GM12878 (cell line): ENCODE measurements around the gene TRAPPC2B. TPM values are rescaled to one million over a fixed set of nuclear protein-coding genes. Genes with fewer than 3 reads are reported as not detected.

ENCODE experiments used
- ATAC-seq: fragments of 200-7000 bp; cut with Tn5 transposase; 3 replicates; pipeline ENCODE4 v1.9.1; 2020; ENCODE audit warnings: mild to moderate bottlenecking, moderate library complexity
- BruUV-seq: library from RNA; stranded (reverse); fragments of 400-500 nt; replicated peaks from 2 replicates; lab custom pipeline; 2021; lab: Mats Ljungman, UMichigan
- CTCF ChIA-PET: fragments of 300-600 bp; sonication (Branson Sonifier 250); formaldehyde crosslinking; extraction: SDS; loops from one replicate; lab custom pipeline; 2021; ENCODE audit warnings: inconsistent platforms; lab: Yijun Ruan, JAX
- POLR2A ChIA-PET: fragments of 350-600 bp; formaldehyde crosslinking; extraction: SDS; loops from one replicate; lab custom pipeline; 2021; ENCODE audit warnings: inconsistent platforms; lab: Charles Lee
- RAD21 ChIA-PET: fragments of 300-600 bp; sonication (Branson Sonifier 250); formaldehyde crosslinking; loops from one replicate; lab custom pipeline; 2023; ENCODE audit warnings: antibody characterized with exemption; ENCODE audit not compliant: unreplicated experiment; lab: Charles Lee
- SMC1A ChIA-PET: fragments of 300-600 bp; sonication (Branson Sonifier 250); formaldehyde crosslinking; loops from one replicate; lab custom pipeline; 2023; ENCODE audit not compliant: unreplicated experiment, uncharacterized antibody; lab: Charles Lee
- DNase-seq: peaks from one replicate; pipeline ENCODE4 v3.0.0-alpha.2; 2011; ENCODE audit warnings: low read depth, low spot score
- FAIRE-seq: peaks from 3 replicates; lab custom pipeline; 2011; peaks lifted over from hg19 to GRCh38; lab: Jason Lieb, UNC
- H2AFZ ChIP-seq: 2 replicates; pipeline ENCODE4 v1.6.0; 2011; ENCODE audit warnings: low read depth, low read length, control low read depth; ENCODE audit not compliant: control insufficient read depth
- H3K27ac ChIP-seq: 2 replicates; pipeline ENCODE4 v1.5.1; 2011; ENCODE audit warnings: control low read depth; ENCODE audit not compliant: control insufficient read depth, insufficient read depth
- H3K27me3 ChIP-seq, 2 experiments: replicated peaks in 1 of 2; 2 replicates each; pipeline versions ENCODE4 v1.6.0 to v1.6.1; 2011; ENCODE audit warnings: low read length in 1 of 2; ENCODE audit not compliant: control insufficient read depth in 2 of 2, insufficient read depth in 2 of 2
- H3K36me3 ChIP-seq, 2 experiments: 2 replicates each; pipeline ENCODE4 v1.5.1; 2011; ENCODE audit warnings: low read length in 1 of 2; ENCODE audit not compliant: control insufficient read depth in 2 of 2, insufficient read depth in 2 of 2
- H3K4me1 ChIP-seq: 2 replicates; pipeline ENCODE4 v1.6.1; 2011; ENCODE audit warnings: mild to moderate bottlenecking, low read length, moderate library complexity, mixed read lengths; ENCODE audit not compliant: control insufficient read depth, insufficient read depth
- H3K4me2 ChIP-seq: 2 replicates; pipeline ENCODE4 v1.6.0; 2011; ENCODE audit warnings: control low read depth; ENCODE audit not compliant: control insufficient read depth, insufficient read depth
- H3K4me3 ChIP-seq: fragments of 200-600 bp; sonication (generic); 2 replicates; pipeline ENCODE4 v1.5.1; 2016
- H3K79me2 ChIP-seq: 2 replicates; pipeline ENCODE4 v1.6.0; 2011; ENCODE audit warnings: low read length; ENCODE audit not compliant: control insufficient read depth, insufficient read depth
- H3K9ac ChIP-seq: 2 replicates; pipeline ENCODE4 v1.8.0; 2011; ENCODE audit warnings: low read length, control low read depth, mixed read lengths; ENCODE audit not compliant: control insufficient read depth, insufficient read depth
- H3K9me3 ChIP-seq: replicated peaks from 3 replicates; pipeline ENCODE4 v1.5.1; 2011; ENCODE audit warnings: mild to moderate bottlenecking, low read length; ENCODE audit not compliant: control insufficient read depth, insufficient read depth
- H4K20me1 ChIP-seq: 2 replicates; pipeline ENCODE4 v1.6.0; 2011; ENCODE audit not compliant: control insufficient read depth, insufficient read depth
- ATF7 ChIP-seq: fragments of 450-650 bp; IDR thresholded peaks from 2 replicates; pipeline ENCODE4 v1.6.1; 2016; ENCODE audit warnings: low read depth, mild to moderate bottlenecking
- KLF5 ChIP-seq: fragments of 450-650 bp; IDR thresholded peaks from 2 replicates; pipeline ENCODE4 v1.6.1; 2014; ENCODE audit warnings: mild to moderate bottlenecking; ENCODE audit not compliant: partially characterized antibody
- POLR2AphosphoS2 ChIP-seq: IDR thresholded peaks from 2 replicates; pipeline ENCODE4 v1.6.1; 2011; ENCODE audit warnings: low read depth, mild to moderate bottlenecking, low read length, improper control_type of control experiment, moderate library complexity
- SIX5 ChIP-seq: IDR thresholded peaks from 2 replicates; pipeline ENCODE4 v1.6.1; 2011; ENCODE audit warnings: mild to moderate bottlenecking, low read depth, low read length, moderate library complexity; ENCODE audit not compliant: severe bottlenecking
- WGBS: methylation state at CpG from one replicate; pipeline ENCODE4 v1.1.6; 2016; ENCODE audit warnings: low lambda C conversion rate; ENCODE audit not compliant: insufficient replicate concordance, insufficient coverage; ENCODE audit errors: missing lambda C conversion rate; 5-methylcytosine and 5-hydroxymethylcytosine counted together
- in situ Hi-C: fragments of 300-500 bp; cut with MboI; formaldehyde crosslinking; loops from 9 replicates; pipeline ENCODE4 v1.14.3; 2018; ENCODE audit warnings: mixed read lengths
- intact Hi-C: fragments of 100-400 bp; cut with micrococcal nuclease; formaldehyde crosslinking; loops from one replicate; pipeline ENCODE4 v1.14.2; 2022; ENCODE audit not compliant: unreplicated experiment
- polyA plus RNA-seq, 11 experiments: library from polyadenylated mRNA; depleted of rRNA in 4 of 11; unstranded in 6 of 11; stranded (reverse) in 5 of 11; fragments of >200 nt; fragmentation: Nextera tagmentation in 4 of 11; fragmentation: Illumina TruSeq in 1 of 11; extraction: Ambion mirVana in 4 of 11; extraction: Trizol in 1 of 11; gene quantifications; 1 replicate in 1 of 11; 2 replicates in 10 of 11; pipeline versions ENCODE4 v1.2.1 to v1.2.3, GENCODE V29; 2011 to 2016; ENCODE audit warnings: inconsistent platforms in 2 of 11, missing spikeins in 2 of 11, low read depth in 1 of 11
- total RNA-seq, 4 experiments: library from RNA; depleted of rRNA in 3 of 4; stranded (reverse); fragments of >200 nt in 3 of 4; fragmentation: Illumina TruSeq in 1 of 4; extraction: Trizol in 1 of 4; gene quantifications; 2 replicates each; pipeline versions ENCODE4 v1.2.1 to v1.2.3, GENCODE V29; 2013 to 2021
- TF ChIP-seq, protein P1 (sequence below): fragments of 450-650 bp; formaldehyde crosslinking; IDR thresholded peaks from 2 replicates; pipeline ENCODE4 v1.4.0; 2020; ENCODE audit warnings: mild to moderate bottlenecking, moderate library complexity
- TF ChIP-seq, protein P2 (sequence below): fragments of 450-650 bp; IDR thresholded peaks from 2 replicates; pipeline ENCODE4 v1.6.1; 2016; ENCODE audit warnings: mild to moderate bottlenecking
- TF ChIP-seq, protein P3 (sequence below): IDR thresholded peaks from 2 replicates; pipeline ENCODE4 v1.6.1; 2012; ENCODE audit warnings: low read length, inconsistent platforms
- TF ChIP-seq, protein P4 (sequence below): fragments of 450-650 bp; IDR thresholded peaks from 2 replicates; pipeline ENCODE4 v1.6.1; 2016; ENCODE audit warnings: mild to moderate bottlenecking, moderate library complexity, borderline replicate concordance

TRAPPC2B gene
- total and polyA plus RNA-seq, 10 of the 15 experiments (the other 5 are each of a cell fraction or from before 2014, with no cell fraction given) = 10.6 to 86.4 (median 25.6) TPM

DNA sequence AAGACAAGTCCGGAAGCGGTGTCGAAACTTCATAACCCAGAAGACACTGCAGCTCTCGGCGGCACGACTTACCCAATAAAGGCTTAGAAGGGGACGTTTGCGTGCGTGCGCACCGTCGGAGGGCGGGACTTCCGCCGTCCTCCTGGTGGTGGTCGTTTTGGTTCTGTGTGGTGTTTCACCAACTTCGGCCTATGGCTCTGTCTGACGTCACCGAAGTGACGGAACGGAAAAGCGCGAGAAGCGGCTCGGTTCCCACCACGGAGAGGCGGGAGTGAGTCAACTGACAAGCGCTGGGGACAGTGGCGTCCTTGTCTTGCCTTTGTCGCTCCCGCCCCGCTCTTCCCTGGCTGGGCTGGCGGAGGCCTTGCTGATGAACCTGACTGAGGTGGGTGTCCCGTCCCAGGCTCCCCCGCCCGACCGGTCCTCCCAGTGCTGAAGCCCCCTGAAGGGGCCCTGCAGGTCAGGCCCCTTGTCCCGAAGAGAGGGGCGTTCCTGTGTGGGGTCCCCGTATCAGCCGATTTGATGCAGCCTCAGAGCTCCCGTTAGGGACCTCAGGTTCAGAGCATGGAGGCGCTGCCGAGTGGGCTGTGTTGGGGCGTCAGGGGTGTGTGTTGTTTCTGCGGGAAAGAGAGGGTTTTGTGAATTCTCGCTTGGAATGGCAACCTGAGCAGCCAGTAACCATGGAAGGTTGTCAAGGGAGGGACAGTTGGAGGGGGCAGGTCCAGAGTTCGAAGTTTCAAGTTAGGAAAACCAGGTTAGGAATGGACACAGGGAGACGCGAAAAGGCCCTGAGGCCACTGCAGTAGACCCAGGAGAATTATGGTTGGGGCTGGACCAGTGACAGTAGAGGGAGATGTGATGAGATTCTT is 26.6 kb downstream of the TRAPPC2B start, which contains the start of gene ZNF548:
ZNF548 (plus strand) TSS at position 125 of the 869 bp plus-strand sequence; CDS start at position 371, 246 bp downstream.
- WGBS = 2% methylated on average over 50 of the region's 50 CpGs
- H3K36me3 ChIP-seq = peaks cover 2 to 10% of the 10 kb centered on the region in 2 experiments; a peak in 2 of 4 replicates
- peak within 1 kb of the TSS; percentile 81 for H3K4me2 ChIP-seq
- BruUV-seq = TSS peak; percentile 72
- H4K20me1 ChIP-seq = no peaks in the 10 kb centered on the region
- no peaks in the 10 kb centered on the region for H3K27me3 ChIP-seq
- in situ Hi-C loops (no loop called here), intact Hi-C loops (loop anchor here (1.0 kb wide), 1 partner anchor 27 kb away; the partner anchor contains the start of genes TRAPPC2B and ZNF547)
- peak within 1 kb of the TSS; percentile 84 for H3K9ac ChIP-seq
- FAIRE-seq (peak; percentile 100), DNase-seq (peak; percentile 93), ATAC-seq (peak; percentile 99)
- H3K9me3 ChIP-seq = peaks cover 6% of the 10 kb centered on the region; the same call in 2 of the 3 replicates
- H3K27ac ChIP-seq = peak within 1 kb of the TSS; percentile 74
- H3K79me2 ChIP-seq = peaks cover 37% of the 10 kb centered on the region
- ChIA-PET CTCF (interaction anchor here (0.8 to 2.0 kb wide), 8 partner anchors 12 to 317 kb away, joined by 3 to 7 read pairs (median 4); partner anchors contain the start of genes TRAPPC2B and ZNF547), RAD21 (interaction anchor here (0.6 to 1.2 kb wide), 5 partner anchors 10 to 63 kb away, joined by 3 to 5 read pairs (median 3); partner anchors contain the start of genes ZNF304 and ZNF749), POLR2A (interaction anchor here (0.5 to 1.5 kb wide), 4 partner anchors 23 to 44 kb away, joined by 3 to 6 read pairs (median 4); partner anchors contain the start of genes TRAPPC2B, ZNF304 and ZNF547), SMC1A (interaction anchor here (0.6 to 1.4 kb wide), 7 partner anchors 9 to 223 kb away, joined by 3 to 7 read pairs (median 5); partner anchors contain the start of genes DUXA and ZNF304)
- peaks cover 7% of the 10 kb centered on the region; the same call in 1 of the 2 replicates for H3K4me1 ChIP-seq
- H2AFZ ChIP-seq = peak within 1 kb of the TSS; percentile 97
- peak within 1 kb of the TSS; percentile 68 for H3K4me3 ChIP-seq
- no peak for TF ChIP-seq POLR2AphosphoS2
- TF ChIP-seq KLF5 = peak; percentile 58
- TF ChIP-seq, protein P1, sequence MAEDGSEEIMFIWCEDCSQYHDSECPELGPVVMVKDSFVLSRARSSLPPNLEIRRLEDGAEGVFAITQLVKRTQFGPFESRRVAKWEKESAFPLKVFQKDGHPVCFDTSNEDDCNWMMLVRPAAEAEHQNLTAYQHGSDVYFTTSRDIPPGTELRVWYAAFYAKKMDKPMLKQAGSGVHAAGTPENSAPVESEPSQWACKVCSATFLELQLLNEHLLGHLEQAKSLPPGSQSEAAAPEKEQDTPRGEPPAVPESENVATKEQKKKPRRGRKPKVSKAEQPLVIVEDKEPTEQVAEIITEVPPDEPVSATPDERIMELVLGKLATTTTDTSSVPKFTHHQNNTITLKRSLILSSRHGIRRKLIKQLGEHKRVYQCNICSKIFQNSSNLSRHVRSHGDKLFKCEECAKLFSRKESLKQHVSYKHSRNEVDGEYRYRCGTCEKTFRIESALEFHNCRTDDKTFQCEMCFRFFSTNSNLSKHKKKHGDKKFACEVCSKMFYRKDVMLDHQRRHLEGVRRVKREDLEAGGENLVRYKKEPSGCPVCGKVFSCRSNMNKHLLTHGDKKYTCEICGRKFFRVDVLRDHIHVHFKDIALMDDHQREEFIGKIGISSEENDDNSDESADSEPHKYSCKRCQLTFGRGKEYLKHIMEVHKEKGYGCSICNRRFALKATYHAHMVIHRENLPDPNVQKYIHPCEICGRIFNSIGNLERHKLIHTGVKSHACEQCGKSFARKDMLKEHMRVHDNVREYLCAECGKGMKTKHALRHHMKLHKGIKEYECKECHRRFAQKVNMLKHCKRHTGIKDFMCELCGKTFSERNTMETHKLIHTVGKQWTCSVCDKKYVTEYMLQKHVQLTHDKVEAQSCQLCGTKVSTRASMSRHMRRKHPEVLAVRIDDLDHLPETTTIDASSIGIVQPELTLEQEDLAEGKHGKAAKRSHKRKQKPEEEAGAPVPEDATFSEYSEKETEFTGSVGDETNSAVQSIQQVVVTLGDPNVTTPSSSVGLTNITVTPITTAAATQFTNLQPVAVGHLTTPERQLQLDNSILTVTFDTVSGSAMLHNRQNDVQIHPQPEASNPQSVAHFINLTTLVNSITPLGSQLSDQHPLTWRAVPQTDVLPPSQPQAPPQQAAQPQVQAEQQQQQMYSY = no peak
- peak; percentile 97 for TF ChIP-seq ATF7
- TF ChIP-seq, protein P2, sequence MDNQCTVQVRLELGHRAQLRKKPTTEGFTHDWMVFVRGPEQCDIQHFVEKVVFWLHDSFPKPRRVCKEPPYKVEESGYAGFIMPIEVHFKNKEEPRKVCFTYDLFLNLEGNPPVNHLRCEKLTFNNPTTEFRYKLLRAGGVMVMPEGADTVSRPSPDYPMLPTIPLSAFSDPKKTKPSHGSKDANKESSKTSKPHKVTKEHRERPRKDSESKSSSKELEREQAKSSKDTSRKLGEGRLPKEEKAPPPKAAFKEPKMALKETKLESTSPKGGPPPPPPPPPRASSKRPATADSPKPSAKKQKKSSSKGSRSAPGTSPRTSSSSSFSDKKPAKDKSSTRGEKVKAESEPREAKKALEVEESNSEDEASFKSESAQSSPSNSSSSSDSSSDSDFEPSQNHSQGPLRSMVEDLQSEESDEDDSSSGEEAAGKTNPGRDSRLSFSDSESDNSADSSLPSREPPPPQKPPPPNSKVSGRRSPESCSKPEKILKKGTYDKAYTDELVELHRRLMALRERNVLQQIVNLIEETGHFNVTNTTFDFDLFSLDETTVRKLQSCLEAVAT = no peak
- TF ChIP-seq, protein P3, sequence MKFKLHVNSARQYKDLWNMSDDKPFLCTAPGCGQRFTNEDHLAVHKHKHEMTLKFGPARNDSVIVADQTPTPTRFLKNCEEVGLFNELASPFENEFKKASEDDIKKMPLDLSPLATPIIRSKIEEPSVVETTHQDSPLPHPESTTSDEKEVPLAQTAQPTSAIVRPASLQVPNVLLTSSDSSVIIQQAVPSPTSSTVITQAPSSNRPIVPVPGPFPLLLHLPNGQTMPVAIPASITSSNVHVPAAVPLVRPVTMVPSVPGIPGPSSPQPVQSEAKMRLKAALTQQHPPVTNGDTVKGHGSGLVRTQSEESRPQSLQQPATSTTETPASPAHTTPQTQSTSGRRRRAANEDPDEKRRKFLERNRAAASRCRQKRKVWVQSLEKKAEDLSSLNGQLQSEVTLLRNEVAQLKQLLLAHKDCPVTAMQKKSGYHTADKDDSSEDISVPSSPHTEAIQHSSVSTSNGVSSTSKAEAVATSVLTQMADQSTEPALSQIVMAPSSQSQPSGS = peak; percentile 74; the same call in 1 of the 2 replicates
- TF ChIP-seq SIX5 = peak; percentile 87
- TF ChIP-seq, protein P4, sequence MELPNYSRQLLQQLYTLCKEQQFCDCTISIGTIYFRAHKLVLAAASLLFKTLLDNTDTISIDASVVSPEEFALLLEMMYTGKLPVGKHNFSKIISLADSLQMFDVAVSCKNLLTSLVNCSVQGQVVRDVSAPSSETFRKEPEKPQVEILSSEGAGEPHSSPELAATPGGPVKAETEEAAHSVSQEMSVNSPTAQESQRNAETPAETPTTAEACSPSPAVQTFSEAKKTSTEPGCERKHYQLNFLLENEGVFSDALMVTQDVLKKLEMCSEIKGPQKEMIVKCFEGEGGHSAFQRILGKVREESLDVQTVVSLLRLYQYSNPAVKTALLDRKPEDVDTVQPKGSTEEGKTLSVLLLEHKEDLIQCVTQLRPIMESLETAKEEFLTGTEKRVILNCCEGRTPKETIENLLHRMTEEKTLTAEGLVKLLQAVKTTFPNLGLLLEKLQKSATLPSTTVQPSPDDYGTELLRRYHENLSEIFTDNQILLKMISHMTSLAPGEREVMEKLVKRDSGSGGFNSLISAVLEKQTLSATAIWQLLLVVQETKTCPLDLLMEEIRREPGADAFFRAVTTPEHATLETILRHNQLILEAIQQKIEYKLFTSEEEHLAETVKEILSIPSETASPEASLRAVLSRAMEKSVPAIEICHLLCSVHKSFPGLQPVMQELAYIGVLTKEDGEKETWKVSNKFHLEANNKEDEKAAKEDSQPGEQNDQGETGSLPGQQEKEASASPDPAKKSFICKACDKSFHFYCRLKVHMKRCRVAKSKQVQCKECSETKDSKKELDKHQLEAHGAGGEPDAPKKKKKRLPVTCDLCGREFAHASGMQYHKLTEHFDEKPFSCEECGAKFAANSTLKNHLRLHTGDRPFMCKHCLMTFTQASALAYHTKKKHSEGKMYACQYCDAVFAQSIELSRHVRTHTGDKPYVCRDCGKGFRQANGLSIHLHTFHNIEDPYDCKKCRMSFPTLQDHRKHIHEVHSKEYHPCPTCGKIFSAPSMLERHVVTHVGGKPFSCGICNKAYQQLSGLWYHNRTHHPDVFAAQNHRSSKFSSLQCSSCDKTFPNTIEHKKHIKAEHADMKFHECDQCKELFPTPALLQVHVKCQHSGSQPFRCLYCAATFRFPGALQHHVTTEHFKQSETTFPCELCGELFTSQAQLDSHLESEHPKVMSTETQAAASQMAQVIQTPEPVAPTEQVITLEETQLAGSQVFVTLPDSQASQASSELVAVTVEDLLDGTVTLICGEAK = peak; percentile 92
